Astrocyte (in vitro differentiated cells and primary cell): Measurements from ENCODE around the gene JAM2. TPM values are rescaled to one million over a fixed set of nuclear protein-coding genes. Genes with fewer than 3 reads are reported as not detected.

Source experiments
- DNase-seq: peaks from one replicate; pipeline ENCODE4 v3.0.0-alpha.2; 2010; ENCODE audit warnings: low read depth
- FAIRE-seq: peaks from 2 replicates; lab custom pipeline; 2011; peaks lifted over from hg19 to GRCh38; lab: Jason Lieb, UNC
- H2AFZ ChIP-seq: 2 replicates; pipeline ENCODE4 v1.6.0; 2012; ENCODE audit warnings: low read depth, low read length, inconsistent platforms
- H3K27ac ChIP-seq: 2 replicates; pipeline ENCODE4 v1.5.1; 2011; ENCODE audit warnings: low read depth, low read length, inconsistent platforms
- H3K27me3 ChIP-seq: 2 replicates; pipeline ENCODE4 v1.6.0; 2011; ENCODE audit warnings: low read length, inconsistent platforms; ENCODE audit not compliant: insufficient read depth
- H3K36me3 ChIP-seq: 2 replicates; pipeline ENCODE4 v1.5.1; 2011; ENCODE audit warnings: low read length, inconsistent platforms; ENCODE audit not compliant: insufficient read depth
- H3K4me1 ChIP-seq: 2 replicates; pipeline ENCODE4 v1.5.1; 2011; ENCODE audit warnings: low read length, inconsistent platforms; ENCODE audit not compliant: insufficient read depth
- H3K4me2 ChIP-seq: 2 replicates; pipeline ENCODE4 v1.6.0; 2012; ENCODE audit warnings: low read length, inconsistent platforms
- H3K4me3 ChIP-seq: 2 replicates; pipeline ENCODE4 v1.5.1; 2011; ENCODE audit warnings: low read depth, mild to moderate bottlenecking, low read length, inconsistent platforms; ENCODE audit not compliant: insufficient read depth
- H3K79me2 ChIP-seq: 2 replicates; pipeline ENCODE4 v1.6.0; 2012; ENCODE audit warnings: mild to moderate bottlenecking, low read length, inconsistent platforms; ENCODE audit not compliant: insufficient read depth
- H3K9ac ChIP-seq: 2 replicates; pipeline ENCODE4 v1.6.0; 2012; ENCODE audit warnings: mild to moderate bottlenecking, low read length, inconsistent platforms
- H3K9me3 ChIP-seq: 2 replicates; pipeline ENCODE4 v1.5.1; 2012; ENCODE audit warnings: low read depth, mild to moderate bottlenecking, low read length, inconsistent platforms; ENCODE audit not compliant: insufficient read depth
- H4K20me1 ChIP-seq: 2 replicates; pipeline ENCODE4 v1.6.0; 2012; ENCODE audit warnings: low read length, inconsistent platforms; ENCODE audit not compliant: insufficient read depth
- H3K27ac Mint-ChIP-seq: one replicate; pipeline ENCODE4 v1.8.0; 2021; ENCODE audit warnings: mild to moderate bottlenecking, mixed read lengths; ENCODE audit not compliant: unreplicated experiment
- H3K27me3 Mint-ChIP-seq: one replicate; pipeline ENCODE4 v1.8.0; 2021; ENCODE audit warnings: low read depth, mixed read lengths; ENCODE audit not compliant: unreplicated experiment
- H3K36me3 Mint-ChIP-seq: one replicate; pipeline ENCODE4 v1.8.0; 2021; ENCODE audit warnings: low read depth, mixed read lengths; ENCODE audit not compliant: unreplicated experiment
- H3K4me1 Mint-ChIP-seq: one replicate; pipeline ENCODE4 v1.8.0; 2021; ENCODE audit warnings: low read depth, mixed read lengths; ENCODE audit not compliant: unreplicated experiment
- H3K4me3 Mint-ChIP-seq: one replicate; pipeline ENCODE4 v1.8.0; 2021; ENCODE audit warnings: mild to moderate bottlenecking, moderate library complexity, mixed read lengths; ENCODE audit not compliant: unreplicated experiment
- H3K9me3 Mint-ChIP-seq: one replicate; pipeline ENCODE4 v1.8.0; 2021; ENCODE audit warnings: mild to moderate bottlenecking, mixed read lengths; ENCODE audit not compliant: unreplicated experiment
- CTCF ChIP-seq: IDR thresholded peaks from 2 replicates; pipeline ENCODE4 v1.5.1; 2011; ENCODE audit warnings: low read depth, mild to moderate bottlenecking, inconsistent platforms, low read length, moderate library complexity; ENCODE audit not compliant: insufficient read depth
- EZH2 ChIP-seq: IDR thresholded peaks from 2 replicates; pipeline ENCODE4 v1.6.1; 2012; ENCODE audit warnings: mild to moderate bottlenecking, low read length, inconsistent platforms; ENCODE audit not compliant: insufficient read depth
- total RNA-seq: library from RNA; stranded (reverse); gene quantifications from 2 replicates; pipeline ENCODE4 v1.2.1, GENCODE V29; 2021

JAM2 gene
- total RNA-seq, 1 donor from 2014 or later, result 3.7 TPM

GRCh38 chr21:25757531-25757930 lies 118.5 kb downstream of the JAM2 start:
- Histone ChIP-seq H3K4me1 (no peaks in the 10 kb centered on the region), H3K4me2 (no peak overlapping the region), H3K79me2 (no peaks in the 10 kb centered on the region), H3K9me3 (no peaks in the 10 kb centered on the region), H3K36me3 (peaks cover 15% of the 10 kb centered on the region), H3K9ac (no peak overlapping the region), H2AFZ (no peak overlapping the region), H3K4me3 (no peak overlapping the region), H4K20me1 (no peaks in the 10 kb centered on the region), H3K27ac (no peak overlapping the region), H3K27me3 (no peaks in the 10 kb centered on the region)
- no peaks in the 10 kb centered on the region for H3K27me3 Mint-ChIP-seq
- no peak overlapping the region for H3K27ac Mint-ChIP-seq
- FAIRE-seq, result no peak
- peaks cover 5% of the 10 kb centered on the region for H3K36me3 Mint-ChIP-seq
- no peaks in the 10 kb centered on the region for H3K4me1 Mint-ChIP-seq
- no peak overlapping the region for H3K4me3 Mint-ChIP-seq
- no peak for DNase-seq
- no peaks in the 10 kb centered on the region for H3K9me3 Mint-ChIP-seq
- TF ChIP-seq EZH2 (no peak), CTCF (no peak)

- H3K36me3 Mint-ChIP-seq, result peaks cover 5% of the 10 kb centered on the region
These were observed 120.5 kb downstream of the JAM2 start for GRCh38 chr21:25759573-25759972.

More at GRCh38 chr21:25759573-25759972, 120.5 kb downstream of the JAM2 start:
- H3K4me2 ChIP-seq, result no peak overlapping the region
- H3K79me2 ChIP-seq, result no peaks in the 10 kb centered on the region
- no peaks in the 10 kb centered on the region for H3K4me1 ChIP-seq
- DNase-seq (no peak), FAIRE-seq (no peak)
- no peaks in the 10 kb centered on the region for H4K20me1 ChIP-seq
- H3K9me3 ChIP-seq, result no peaks in the 10 kb centered on the region
- Mint-ChIP-seq H3K27me3 (no peaks in the 10 kb centered on the region), H3K4me3 (no peak overlapping the region), H3K4me1 (no peaks in the 10 kb centered on the region), H3K27ac (peak overlapping the region; percentile 37), H3K9me3 (no peaks in the 10 kb centered on the region)
- no peak overlapping the region for H3K9ac ChIP-seq
- no peak overlapping the region for H3K27ac ChIP-seq
- no peak for TF ChIP-seq CTCF
- no peak for TF ChIP-seq EZH2
- peaks cover 22% of the 10 kb centered on the region for H3K36me3 ChIP-seq
- no peak overlapping the region for H3K4me3 ChIP-seq
- no peak overlapping the region for H2AFZ ChIP-seq
- H3K27me3 ChIP-seq, result no peaks in the 10 kb centered on the region
